ENCODE measurements around the gene UTP25. TPM values are rescaled to one million over a fixed set of nuclear protein-coding genes. Genes with fewer than 3 reads are reported as not detected.
A peak's percentile ranks its signal among the peaks of the same experiment; 100 is the strongest.

The UTP25 gene
- polyA plus RNA-seq, 1 experiment: 6.8 TPM

- ChIA-PET POLR2A (no interaction called here), CTCF (interaction anchor here (0.9 to 1.8 kb wide), 3 partner anchors 56 to 108 kb away, joined by 3 to 9 read pairs (median 3); no protein-coding TSS in a partner anchor)
- TF ChIP-seq CTCF (IDR thresholded peaks at IDR 0.05; ENCODE audit: insufficient read depth, low read depth, low read length): no peak
- no peak for DNase-seq (ENCODE audit: low read depth)
- no peak overlapping the region for H3K4me3 ChIP-seq (ENCODE audit: low read depth, low read length)
- H3K27me3 ChIP-seq (ENCODE audit: control insufficient read depth, insufficient read depth, low read length): no peaks in the 10 kb centered on the region
- H3K36me3 ChIP-seq (ENCODE audit: control insufficient read depth, insufficient read depth, low read length): no peaks in the 10 kb centered on the region
These were observed 53.8 kb downstream of the UTP25 start for GRCh38 chr1:209881619-209882018.

- POLR2A ChIA-PET: no interaction called here
- CTCF ChIA-PET: interaction anchor here (0.9 to 1.8 kb wide), 5 partner anchors 8 to 107 kb away, joined by 3 to 9 read pairs (median 3); no protein-coding TSS in a partner anchor
- no peaks in the 10 kb centered on the region for H3K36me3 ChIP-seq (ENCODE audit: control insufficient read depth, insufficient read depth, low read length)
- TF ChIP-seq CTCF (IDR thresholded peaks at IDR 0.05; ENCODE audit: insufficient read depth, low read depth, low read length): no peak
- no peaks in the 10 kb centered on the region for H3K27me3 ChIP-seq (ENCODE audit: control insufficient read depth, insufficient read depth, low read length)
- no peak overlapping the region for H3K4me3 ChIP-seq (ENCODE audit: low read depth, low read length)
- DNase-seq (ENCODE audit: low read depth): no peak
These were observed 54.5 kb downstream of the UTP25 start for GRCh38 chr1:209882286-209882685.

GRCh38 chr1:209882942-209883340 is 55.2 kb downstream of the UTP25 start:
- no peak for DNase-seq (ENCODE audit: low read depth)
- H3K36me3 ChIP-seq (ENCODE audit: control insufficient read depth, insufficient read depth, low read length): no peaks in the 10 kb centered on the region
- ChIA-PET CTCF (interaction anchor here (1.2 to 1.7 kb wide), 2 partner anchors 9 to 44 kb away, joined by 3 to 8 read pairs; no protein-coding TSS in a partner anchor), POLR2A (no interaction called here)
- no peak overlapping the region for H3K4me3 ChIP-seq (ENCODE audit: low read depth, low read length)
- TF ChIP-seq CTCF (IDR thresholded peaks at IDR 0.05; ENCODE audit: insufficient read depth, low read depth, low read length): no peak
- H3K27me3 ChIP-seq (ENCODE audit: control insufficient read depth, insufficient read depth, low read length): no peaks in the 10 kb centered on the region

- H3K36me3 ChIP-seq (ENCODE audit: control insufficient read depth, insufficient read depth, low read length): no peaks in the 10 kb centered on the region
- H3K27me3 ChIP-seq (ENCODE audit: control insufficient read depth, insufficient read depth, low read length): no peaks in the 10 kb centered on the region
- DNase-seq (ENCODE audit: low read depth): peak; percentile 79
- CTCF ChIA-PET: interaction anchor here (0.6 to 1.7 kb wide), 6 partner anchors 9 to 100 kb away, joined by 3 to 8 read pairs (median 3); no protein-coding TSS in a partner anchor
- POLR2A ChIA-PET: no interaction called here
- no peak overlapping the region for H3K4me3 ChIP-seq (ENCODE audit: low read depth, low read length)
- peak; percentile 37 for TF ChIP-seq CTCF (IDR thresholded peaks at IDR 0.05; ENCODE audit: insufficient read depth, low read depth, low read length)
These were observed 55.7 kb downstream of the UTP25 start for GRCh38 chr1:209883341-209883971.

GRCh38 chr1:209884249-209884648 is 56.5 kb downstream of the UTP25 start:
- CTCF ChIA-PET: no interaction called here
- H3K27me3 ChIP-seq (ENCODE audit: control insufficient read depth, insufficient read depth, low read length): no peaks in the 10 kb centered on the region
- no peak for DNase-seq (ENCODE audit: low read depth)
- H3K4me3 ChIP-seq (ENCODE audit: low read depth, low read length): no peak overlapping the region
- POLR2A ChIA-PET: no interaction called here
- no peaks in the 10 kb centered on the region for H3K36me3 ChIP-seq (ENCODE audit: control insufficient read depth, insufficient read depth, low read length)
- TF ChIP-seq CTCF (IDR thresholded peaks at IDR 0.05; ENCODE audit: insufficient read depth, low read depth, low read length): no peak
